IPS-11a (cell line): ENCODE data around the gene BCAM.
"Not testable (repeated sequence)": the region's sequence is repeated elsewhere in the genome, so short reads cannot be mapped to it uniquely, and the experiment has no call there.

Experiments
- H3K4me3 ChIP-seq: one replicate; pipeline ENCODE4 v1.5.1; 2013; ENCODE audit warnings: low read depth, low read length, control low read depth

BCAM gene

GRCh38 chr19:44808463-44809371 is at the start of gene BCAM:
BCAM (plus strand) TSS chr19:44809103; CDS start chr19:44809125, 22 bp downstream.
- peak within 1 kb of the TSS; percentile 69 for H3K4me3 ChIP-seq

GRCh38 chr19:44762038-44762437 is 46.9 kb upstream of the BCAM start:
- H3K4me3 ChIP-seq, result no peak overlapping the region

GRCh38 chr19:44765033-44765948 is 43.6 kb upstream of the BCAM start:
- no peak overlapping the region for H3K4me3 ChIP-seq

DNA sequence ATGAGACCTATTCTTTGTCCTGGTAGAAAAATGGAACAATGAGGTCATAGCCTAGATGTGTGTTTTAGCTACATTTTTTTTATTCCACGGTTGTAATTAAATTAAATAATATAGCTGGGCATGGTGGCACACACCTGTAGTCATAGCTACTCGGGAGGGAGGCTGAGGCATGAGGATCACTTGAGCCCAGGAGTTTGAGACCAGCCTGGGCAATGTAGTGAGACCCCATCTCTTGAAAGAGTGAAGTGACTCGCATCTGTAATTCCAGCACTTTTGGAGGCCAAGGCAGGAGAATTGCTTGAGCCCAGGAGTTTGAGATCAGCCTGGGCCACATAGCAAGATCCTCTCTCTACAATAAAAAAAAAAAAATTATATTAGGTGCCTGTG is 43.0 kb upstream of the BCAM start:
- no peak overlapping the region for H3K4me3 ChIP-seq

GRCh38 chr19:44767295-44768180 is 41.4 kb upstream of the BCAM start:
- no peak overlapping the region for H3K4me3 ChIP-seq

DNA sequence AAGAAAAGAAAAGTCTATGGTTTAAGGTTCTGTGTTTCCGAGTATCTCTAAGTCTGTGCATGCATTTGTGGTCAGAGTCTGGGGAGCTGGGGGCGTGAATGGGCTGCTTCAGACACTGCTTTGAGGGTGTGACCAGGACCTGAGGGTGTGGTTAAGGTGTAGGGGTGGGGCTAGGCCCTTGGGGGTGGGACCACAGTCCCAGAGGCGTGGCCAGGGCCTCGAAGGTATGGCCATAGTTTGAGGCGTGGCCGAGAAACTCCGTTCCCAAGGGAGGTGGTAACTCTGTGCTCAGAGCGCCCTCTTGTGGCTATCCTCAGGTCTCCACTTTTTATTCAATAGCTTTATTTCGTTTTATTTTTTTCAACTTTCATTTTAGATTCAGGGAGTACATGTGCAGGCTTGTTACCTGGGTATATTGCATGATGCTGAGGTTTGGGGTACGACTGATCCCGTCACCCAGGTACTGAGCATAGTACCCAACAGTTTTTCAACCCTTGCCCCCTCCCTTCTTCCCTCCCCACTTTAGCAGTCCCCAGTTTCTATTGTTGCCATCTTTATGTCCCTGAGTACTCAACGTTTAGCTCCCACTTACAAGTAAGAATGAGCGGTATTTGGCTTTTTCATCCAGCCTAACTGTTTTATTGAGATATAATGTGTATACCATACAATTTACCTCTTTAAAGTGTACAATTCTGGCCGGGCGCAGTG is 38.2 kb upstream of the BCAM start:
- no peak overlapping the region for H3K4me3 ChIP-seq

GRCh38 chr19:44772144-44772543 is 36.8 kb upstream of the BCAM start:
- H3K4me3 ChIP-seq, result not testable (repeated sequence)

- no peak overlapping the region for H3K4me3 ChIP-seq
These were observed 35.9 kb upstream of the BCAM start for GRCh38 chr19:44772959-44773358.

DNA sequence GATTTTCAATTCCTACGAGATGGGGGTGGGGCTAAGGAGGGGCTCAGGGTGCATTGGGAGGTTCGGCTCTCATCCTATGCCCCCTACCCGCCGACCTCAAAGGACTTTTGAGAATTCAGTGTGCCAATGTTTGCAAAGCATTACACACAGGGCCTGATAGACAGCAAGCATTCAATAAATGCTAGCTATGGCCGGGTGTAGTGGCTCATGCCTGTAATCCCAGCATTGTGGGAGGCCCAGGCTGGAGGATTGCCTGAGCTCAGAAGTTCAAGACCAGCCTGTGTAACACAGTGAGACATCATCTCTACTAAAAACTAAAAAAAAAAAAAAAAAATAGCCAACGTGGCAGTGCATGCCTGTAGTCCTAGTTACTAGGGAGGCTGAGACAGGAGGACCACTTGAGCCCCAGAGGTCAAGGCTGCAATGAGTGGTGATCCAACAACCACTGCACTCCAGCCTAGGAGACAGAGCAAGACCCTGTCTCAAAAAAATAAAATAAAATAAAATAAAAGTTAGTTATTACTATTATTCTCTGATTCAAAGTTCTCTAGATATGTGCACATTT is 33.1 kb upstream of the BCAM start:
- no peak overlapping the region for H3K4me3 ChIP-seq

DNA sequence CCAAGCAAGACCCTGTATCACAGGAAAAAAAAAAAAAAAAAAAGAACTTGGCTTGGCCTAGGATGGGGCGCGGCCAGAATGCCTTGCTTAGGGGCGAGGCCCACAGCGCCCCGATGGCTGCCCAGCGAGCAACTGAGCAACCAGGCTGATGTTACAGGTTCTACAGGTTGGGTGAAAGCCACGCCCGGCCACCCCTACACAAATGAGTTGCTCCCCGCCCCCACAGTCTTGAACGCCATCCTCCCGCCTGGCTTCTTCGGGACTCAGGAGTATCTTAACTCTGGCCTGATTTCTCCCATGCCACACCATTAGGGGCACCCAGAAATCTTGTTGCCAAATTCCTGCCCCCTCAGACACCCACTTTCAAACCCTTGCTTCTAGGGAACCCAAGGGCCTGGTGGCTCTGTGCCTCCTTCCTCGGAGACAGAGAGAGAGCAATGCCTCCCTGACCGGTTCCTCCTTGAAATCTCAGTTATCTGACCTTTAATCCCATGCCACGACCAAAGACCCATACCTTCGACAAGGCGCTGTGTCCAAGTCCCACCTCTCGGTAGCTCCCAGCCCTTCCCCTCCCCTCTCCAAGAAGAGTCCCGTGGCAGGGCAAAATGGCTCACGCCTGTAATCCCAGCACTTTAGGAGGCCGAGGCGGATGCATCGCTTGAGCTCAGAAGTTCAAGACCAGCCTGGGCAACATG is 32.4 kb upstream of the BCAM start:
- H3K4me3 ChIP-seq, result no peak overlapping the region

DNA sequence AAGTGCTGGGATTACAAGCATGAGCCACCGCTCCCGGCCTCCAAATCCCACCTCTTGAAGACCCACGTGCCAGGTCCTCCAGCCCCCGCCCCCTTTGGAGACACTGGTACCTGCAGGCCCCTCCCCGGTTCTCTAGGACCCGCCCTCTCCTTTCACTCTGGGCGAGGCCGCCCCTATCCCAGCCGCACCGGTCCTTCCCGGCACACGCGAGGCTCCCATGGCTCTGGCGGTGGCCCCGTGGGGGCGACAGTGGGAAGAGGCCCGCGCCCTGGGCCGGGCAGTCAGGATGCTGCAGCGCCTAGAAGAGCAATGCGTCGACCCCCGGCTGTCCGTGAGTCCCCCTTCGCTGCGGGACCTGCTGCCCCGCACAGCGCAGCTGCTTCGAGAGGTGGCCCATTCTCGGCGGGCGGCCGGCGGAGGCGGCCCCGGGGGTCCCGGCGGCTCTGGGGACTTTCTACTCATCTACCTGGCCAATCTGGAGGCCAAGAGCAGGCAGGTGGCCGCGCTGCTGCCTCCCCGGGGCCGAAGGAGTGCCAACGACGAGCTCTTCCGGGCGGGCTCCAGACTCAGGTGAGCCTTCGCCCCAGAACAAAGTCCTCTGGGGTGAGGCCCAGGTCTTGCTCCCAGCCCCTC is 31.1 kb upstream of the BCAM start, which contains the start of gene CBLC:
Gene CBLC (plus strand): TSS at position 176 of the 633 bp plus-strand sequence. CDS start 42 bp downstream, at position 218.
- peak within 1 kb of the TSS; percentile 29 for H3K4me3 ChIP-seq

- no peak overlapping the region for H3K4me3 ChIP-seq
These were observed 29.8 kb upstream of the BCAM start for GRCh38 chr19:44779150-44779549.

DNA sequence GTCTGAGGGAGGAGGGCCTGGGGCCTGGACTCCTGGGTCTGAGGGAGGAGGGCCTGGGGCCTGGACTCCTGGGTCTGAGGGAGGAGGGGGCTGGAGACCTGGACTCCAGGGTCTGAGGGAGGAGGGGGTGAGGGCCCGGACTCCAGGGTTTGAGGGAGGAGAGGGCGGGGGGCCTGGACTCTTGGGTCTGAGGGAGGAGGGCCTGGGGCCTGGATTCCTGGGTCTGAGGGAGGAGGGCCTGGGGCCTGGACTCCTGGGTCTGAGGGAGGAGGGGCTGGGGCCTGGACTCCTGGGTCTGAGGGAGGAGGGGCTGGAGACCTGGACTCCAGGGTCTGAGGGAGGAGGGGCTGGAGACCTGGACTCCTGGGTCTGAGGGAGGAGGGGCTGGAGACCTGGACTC is 27.2 kb upstream of the BCAM start:
- not testable (repeated sequence) for H3K4me3 ChIP-seq

DNA sequence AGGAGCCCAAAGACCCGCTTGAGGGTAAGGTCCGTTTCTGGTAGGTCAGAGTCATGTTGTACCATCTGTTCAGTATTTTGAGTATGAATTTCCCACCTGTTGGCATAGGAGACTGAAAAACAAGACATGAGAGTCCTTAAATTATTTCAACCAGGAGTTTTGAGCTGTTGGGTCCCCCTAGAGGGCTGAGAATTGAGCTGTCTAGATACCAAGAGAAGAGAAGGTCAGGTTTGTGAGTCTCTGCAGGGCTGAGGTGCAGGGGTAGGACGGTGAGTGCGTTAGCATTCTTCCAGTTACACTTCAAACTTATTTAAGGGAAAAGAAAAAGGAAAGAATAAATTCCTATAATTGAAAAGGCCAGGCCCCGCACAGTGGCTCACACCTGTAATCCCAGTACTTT is 26.2 kb upstream of the BCAM start:
- H3K4me3 ChIP-seq, result no peak overlapping the region

GRCh38 chr19:44783545-44783944 is 25.4 kb upstream of the BCAM start:
- H3K4me3 ChIP-seq, result no peak overlapping the region

- no peak overlapping the region for H3K4me3 ChIP-seq
These were observed 23.6 kb upstream of the BCAM start for GRCh38 chr19:44785271-44785670.

DNA sequence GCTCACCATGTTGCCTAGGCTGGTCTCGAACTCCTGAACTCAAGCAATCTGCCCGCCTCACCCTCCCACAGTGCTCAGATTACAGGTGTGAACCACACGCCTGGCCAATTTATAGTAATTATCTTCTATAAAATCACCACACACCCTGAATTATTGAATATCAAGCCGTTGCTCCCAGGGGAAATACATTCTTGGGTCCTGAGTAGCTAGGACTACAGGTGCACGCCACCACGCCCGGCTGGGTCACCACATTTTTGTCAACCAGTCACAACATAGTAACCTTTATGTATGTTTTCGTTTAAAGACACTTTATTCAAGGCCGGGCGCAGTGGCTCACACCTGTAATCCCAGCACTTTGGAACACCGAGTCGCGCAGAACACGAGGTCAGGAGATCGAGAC is 22.9 kb upstream of the BCAM start:
- no peak overlapping the region for H3K4me3 ChIP-seq

DNA sequence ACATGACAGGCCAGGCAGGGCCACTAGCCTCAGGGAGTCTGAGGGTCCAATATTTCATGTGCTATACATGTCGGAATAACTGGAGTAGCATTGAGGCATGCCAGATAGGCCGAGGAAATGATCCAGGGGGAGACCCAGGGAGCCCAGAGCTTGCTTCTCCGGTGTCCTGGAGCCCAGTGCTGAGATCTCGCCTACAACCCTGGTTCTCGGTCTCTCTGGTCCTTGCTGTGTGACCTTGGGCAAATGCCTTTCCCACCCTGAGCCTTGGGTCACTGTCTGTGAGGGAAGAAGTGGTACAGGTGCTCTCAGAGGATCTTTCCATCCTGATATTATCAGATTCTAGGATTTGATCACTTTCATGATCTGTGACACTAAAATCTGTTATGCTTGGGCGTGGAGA is 19.9 kb upstream of the BCAM start:
- H3K4me3 ChIP-seq, result no peak overlapping the region
